Cardiac septum (tissue), 1 donor: Measurements from ENCODE around the gene MAPK14. TPM values are rescaled to one million over a fixed set of nuclear protein-coding genes. Genes with fewer than 3 reads are reported as not detected.
"Not testable (repeated sequence)": the region's sequence is repeated elsewhere in the genome, so short reads cannot be mapped to it uniquely, and the experiment has no call there.

ENCODE experiments used
- DNase-seq: peaks from one replicate; pipeline ENCODE4 v3.0.0-alpha.2; 2020; ENCODE audit warnings: low spot score
- intact Hi-C: fragments of 100-400 bp; cut with DNase I; formaldehyde crosslinking; loops from one replicate; pipeline ENCODE4 v1.14.0; 2022
- long read RNA-seq: library from polyadenylated mRNA; unstranded; transcript quantifications from one replicate; pipeline ENCODE4 v2.0.0, GENCODE V29; 2021
- total RNA-seq: library from RNA; stranded (reverse); fragmentation: NEBNext Ultra II Directional; extraction: Animal tissue kit (Norgen Biotek cat#: 25700); gene quantifications from one replicate; pipeline ENCODE4 v1.2.1, GENCODE V29; 2021
- donor health status: DM: no; HTN: no; CAD: no.

The MAPK14 gene
- total RNA-seq = 25.6 TPM
- long read RNA-seq, full-length matches to known transcripts = 27 of 46 reads
- long read RNA-seq, partial matches to known transcripts = 9 of 46 reads
- long read RNA-seq, other reads (novel, unspliced or antisense) = 10 of 46 reads

DNA sequence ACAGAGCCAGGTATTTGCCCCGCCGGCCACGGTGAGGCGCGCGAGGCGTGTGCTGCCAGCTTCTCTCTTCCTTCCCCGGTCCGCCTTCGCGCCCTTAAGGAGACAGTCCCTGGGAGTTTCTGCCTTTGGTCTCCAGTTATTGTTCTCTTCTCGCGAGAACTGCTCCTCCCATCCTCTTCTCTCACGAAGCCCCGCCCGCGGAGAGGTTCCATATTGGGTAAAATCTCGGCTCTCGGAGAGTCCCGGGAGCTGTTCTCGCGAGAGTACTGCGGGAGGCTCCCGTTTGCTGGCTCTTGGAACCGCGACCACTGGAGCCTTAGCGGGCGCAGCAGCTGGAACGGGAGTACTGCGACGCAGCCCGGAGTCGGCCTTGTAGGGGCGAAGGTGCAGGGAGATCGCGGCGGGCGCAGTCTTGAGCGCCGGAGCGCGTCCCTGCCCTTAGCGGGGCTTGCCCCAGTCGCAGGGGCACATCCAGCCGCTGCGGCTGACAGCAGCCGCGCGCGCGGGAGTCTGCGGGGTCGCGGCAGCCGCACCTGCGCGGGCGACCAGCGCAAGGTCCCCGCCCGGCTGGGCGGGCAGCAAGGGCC is at the start of gene MAPK14:
Gene MAPK14 (plus strand): TSS at position 308 of the 587 bp plus-strand sequence. CDS start 350 bp downstream, outside the sequence.
- intact Hi-C loops = loop anchor here (1.0 to 10.0 kb wide), 3 partner anchors 68 to 327 kb away; partner anchors contain the start of gene BRPF3

DNA sequence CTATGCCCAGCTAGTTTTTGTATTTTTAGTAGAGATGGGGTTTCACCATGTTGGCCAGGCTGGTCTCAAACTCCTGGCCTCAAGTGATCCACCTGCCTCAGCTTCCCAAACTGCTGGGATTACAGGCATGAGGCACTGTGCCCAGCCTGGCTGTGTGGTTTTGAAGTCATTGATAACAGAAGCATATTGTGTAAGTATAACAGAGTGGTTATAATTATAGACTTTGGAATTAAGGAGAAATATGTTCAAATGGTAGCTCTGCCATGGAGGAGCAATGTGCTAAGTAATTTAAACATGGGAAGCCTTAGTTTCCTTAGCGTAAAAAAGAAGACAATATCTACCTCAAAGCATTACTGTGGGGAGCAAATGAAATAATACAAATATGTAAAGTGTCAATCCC is 47.5 kb upstream of the MAPK14 start:
- intact Hi-C loops = not testable (repeated sequence)

More for the DNA sequence above, at the start of gene MAPK14:
- DNase-seq = peak; percentile 99

DNA sequence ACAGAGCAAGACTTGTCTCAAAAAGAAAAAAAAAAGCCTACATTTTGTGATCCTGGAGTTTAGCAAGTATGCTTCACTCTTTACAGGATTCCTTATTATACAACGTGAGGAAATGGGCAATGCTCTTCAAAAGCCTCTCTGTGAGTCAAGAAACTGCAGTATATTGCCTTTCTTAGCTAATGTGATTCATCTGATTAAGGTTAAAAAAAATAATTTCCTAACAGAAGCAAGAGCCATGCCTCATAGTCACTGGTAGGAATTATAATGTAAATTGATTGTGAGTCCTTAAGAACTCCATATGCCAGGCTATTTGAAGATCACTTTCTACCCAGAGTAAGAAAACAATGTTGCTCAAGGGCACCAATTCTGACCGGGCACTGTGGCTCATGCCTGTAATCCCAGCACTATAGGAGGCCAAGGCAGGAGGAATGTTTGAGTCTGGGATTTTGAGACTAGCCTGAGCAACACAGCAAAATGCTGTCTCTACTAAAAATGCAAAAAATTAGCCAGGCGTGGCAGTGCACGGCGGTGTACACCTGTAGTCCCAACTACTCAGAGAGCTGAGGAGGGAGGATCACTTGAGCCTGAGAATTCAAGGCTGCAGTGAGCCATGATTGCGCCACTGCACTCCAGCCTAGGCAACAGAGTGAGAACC is 46.5 kb upstream of the MAPK14 start:
- intact Hi-C loops = no loop called here

More for the DNA sequence above, 47.5 kb upstream of the MAPK14 start:
- DNase-seq = not testable (repeated sequence)

DNA sequence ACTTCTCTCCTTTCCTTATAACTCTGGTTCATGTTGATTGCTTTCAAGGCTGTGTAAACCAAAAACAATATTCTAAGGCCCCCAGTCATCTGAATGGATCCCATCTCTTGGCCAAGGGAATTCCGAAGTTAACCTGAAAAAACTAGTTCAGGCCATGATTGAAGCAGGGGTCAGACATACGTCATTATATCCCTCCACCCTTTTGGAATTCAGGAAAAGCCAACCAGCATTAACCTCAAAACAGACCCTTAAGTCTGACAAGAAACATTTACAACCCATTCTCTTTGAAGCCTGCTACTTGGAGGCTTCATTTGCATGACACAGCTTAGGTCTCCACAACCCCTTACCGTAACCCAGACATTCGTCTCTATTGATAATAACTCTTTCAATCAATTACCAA is 42.9 kb upstream of the MAPK14 start:
- intact Hi-C loops = no loop called here
- DNase-seq = no peak

More for the DNA sequence above, 46.5 kb upstream of the MAPK14 start:
- no peak for DNase-seq

DNA sequence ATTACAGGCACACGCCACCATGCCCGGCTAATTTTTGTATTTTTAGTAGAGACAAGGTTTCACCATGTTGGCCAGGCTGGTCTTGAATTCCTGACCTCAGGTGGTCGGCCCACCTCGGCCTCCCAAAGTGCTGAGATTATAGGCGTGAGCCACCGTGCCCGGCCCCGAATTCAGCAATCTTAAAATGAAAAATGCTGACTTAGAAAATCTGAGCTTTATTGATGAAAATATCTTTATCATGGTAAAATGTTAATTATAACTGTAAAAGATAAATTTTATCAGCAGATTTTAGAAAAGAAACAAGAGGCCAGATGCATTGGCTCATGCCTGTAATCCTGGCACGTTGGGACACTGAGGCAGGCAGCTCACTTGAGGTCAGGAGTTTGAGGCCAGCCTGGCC is 39.6 kb upstream of the MAPK14 start:
- intact Hi-C loops, DNase-seq: not testable (repeated sequence)

DNA sequence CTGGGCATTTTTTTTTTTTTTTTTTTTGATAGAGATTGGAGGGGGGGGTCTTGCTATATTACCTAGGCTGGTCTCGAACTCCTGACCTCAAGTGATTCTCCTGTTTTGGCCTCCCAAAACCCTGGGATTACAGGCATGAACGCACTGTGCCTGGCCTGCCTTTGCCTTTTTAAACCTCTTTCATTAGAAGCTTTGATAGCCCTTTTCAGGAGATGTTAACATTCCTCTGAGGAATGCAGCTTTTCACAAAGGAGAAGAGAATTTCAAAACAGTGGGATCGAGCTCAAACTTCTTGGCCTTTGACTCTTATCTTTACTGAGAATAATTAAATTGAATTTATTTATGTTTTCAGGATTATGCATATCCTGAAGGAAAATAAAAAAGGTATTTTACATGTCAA is 34.5 kb upstream of the MAPK14 start:
- no peak for DNase-seq
- intact Hi-C loops = no loop called here

DNA sequence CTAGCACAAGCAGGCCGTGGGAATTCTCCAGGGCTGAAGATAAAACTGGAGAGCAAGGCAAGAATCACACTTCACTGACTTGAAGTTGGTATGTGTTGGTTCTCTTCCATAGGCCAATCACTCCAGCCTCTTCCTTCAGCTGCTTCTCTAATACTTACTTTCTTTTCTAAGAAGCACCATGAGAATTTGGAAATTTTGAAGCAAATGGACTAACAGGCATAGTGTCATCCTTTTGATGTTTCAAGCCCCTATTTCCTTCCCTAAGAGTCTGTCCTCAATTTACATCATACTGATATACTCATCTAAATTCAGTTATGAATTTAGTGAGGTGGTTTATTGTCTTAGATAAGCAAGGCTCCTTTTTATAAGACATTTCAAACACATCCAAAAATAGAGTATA is 27.2 kb upstream of the MAPK14 start:
- intact Hi-C loops = no loop called here

DNA sequence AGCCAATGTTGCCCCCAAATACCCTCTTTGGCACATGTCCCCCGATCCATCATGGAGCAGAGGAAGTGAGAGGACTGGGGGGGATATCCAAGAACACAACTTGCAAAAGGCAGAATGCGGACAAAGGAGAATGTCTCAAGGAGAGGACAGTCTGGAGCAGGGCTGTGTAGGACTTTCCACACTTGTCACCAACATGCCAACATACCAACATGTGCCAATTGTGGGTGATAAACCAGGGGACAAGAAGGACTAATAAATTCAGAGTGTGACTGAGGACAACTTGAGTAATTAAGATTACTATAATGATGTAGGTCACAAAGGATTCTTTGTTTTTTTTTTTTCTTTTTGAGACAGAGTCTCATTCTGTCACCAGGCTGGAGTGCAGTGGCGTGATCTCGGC is 11.9 kb upstream of the MAPK14 start:
- no peak for DNase-seq
- intact Hi-C loops = no loop called here

More for the DNA sequence above, 27.2 kb upstream of the MAPK14 start:
- no peak for DNase-seq

DNA sequence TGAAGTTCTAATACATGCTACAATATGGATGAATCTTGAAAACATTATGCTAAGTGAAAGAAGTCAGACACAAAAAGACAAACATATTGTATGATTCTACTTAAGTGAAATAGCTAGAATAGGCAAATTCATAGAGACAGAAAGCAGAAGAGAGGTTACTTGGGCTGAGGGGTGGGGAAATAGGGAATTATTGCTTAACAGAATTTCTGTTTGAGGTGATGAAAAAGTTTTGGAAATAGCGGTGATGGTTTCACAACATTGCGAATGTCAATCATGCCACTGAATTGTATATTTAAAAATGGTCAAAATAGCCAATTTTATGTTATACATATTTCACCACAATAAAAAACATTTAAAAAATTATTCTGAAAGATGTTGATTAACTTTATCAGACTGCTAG is 9.3 kb upstream of the MAPK14 start:
- DNase-seq = no peak
- intact Hi-C loops = no loop called here

DNA sequence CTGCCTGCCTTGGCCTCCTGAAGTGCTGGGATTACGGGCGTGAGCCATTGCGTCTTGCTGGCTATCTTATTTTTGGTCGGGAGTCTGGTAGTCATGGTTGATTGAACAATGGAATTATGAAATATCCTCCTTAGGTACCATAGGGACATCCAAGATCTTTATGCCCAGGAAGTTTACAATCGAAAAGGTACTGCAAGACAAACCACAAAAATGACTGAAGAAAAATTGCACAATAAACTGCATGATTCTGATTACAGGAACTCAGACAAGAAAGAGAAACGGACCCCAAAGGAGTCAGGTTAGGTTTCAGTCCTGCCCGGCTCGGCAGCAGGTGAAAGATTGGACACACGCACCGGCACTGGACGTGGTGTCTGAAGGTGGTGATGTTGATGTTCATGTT is 8.4 kb upstream of the MAPK14 start:
- intact Hi-C loops = no loop called here
- no peak for DNase-seq

DNA sequence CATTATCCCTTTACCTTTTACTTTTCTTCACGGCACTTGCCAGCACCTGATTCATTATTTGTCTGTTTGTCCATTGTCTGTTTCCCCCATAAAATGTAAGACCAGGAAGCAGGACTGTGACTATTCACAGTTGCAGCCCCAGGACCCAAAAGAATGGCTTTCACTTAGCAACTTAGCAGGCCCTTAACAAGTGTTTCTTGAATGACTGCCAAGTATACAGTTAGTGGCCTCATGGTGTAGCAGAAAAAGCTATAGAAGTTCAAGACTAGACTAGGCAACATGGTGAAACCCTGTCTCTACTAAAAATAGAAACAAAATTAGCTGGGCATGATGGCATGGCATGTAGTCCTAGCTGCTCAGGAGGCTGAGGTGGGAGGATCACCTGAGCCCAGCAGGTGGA is 7.5 kb upstream of the MAPK14 start:
- DNase-seq = no peak
- intact Hi-C loops = loop anchor here (10.0 kb wide), 1 partner anchor 335 kb away; no protein-coding TSS in a partner anchor

DNA sequence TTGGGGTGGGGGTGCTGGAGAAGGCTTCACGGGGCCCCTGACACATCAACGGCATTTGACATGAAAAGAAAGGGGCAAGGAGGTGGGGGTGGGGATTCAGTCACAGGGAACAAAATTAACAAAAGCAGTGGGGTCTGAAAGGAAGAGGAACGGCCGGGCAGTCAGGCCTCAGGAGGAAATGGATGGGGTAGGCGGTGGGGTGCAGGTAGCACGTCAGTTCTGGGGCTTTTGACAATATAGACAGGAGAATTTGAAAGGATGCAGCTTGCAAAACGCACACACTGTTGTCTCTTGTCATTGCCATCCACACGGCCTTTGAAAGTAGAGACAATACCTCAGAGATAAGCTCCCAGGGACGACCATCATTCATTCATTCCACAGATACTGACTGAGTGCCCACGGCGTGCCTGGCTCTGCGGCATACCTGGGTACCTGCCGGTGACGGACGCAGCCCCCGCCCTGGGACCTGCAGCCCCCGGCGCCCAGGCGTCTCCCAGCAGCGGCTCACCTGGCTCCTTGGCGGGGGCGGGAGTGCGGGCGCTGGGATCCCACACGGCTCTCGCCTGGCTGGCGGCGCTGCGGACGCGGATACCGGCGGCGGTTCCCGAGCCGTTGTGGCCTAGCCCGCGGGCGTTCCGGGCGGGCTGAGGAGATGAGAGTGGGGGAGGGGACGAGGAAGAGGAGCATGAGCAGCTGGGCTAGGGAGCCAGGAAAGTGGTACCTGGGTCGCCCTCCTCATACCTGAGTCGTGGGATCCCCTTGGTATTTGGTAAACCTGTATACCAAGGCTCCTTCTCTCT is 3.4 kb upstream of the MAPK14 start, which contains the start of gene SLC26A8:
Gene SLC26A8 (minus strand): TSS at position 646 of the 800 bp plus-strand sequence. CDS start 4,934 bp downstream, outside the sequence.
- intact Hi-C loops = loop anchor here (10.0 kb wide), 1 partner anchor 331 kb away; no protein-coding TSS in a partner anchor
- no peak for DNase-seq

DNA sequence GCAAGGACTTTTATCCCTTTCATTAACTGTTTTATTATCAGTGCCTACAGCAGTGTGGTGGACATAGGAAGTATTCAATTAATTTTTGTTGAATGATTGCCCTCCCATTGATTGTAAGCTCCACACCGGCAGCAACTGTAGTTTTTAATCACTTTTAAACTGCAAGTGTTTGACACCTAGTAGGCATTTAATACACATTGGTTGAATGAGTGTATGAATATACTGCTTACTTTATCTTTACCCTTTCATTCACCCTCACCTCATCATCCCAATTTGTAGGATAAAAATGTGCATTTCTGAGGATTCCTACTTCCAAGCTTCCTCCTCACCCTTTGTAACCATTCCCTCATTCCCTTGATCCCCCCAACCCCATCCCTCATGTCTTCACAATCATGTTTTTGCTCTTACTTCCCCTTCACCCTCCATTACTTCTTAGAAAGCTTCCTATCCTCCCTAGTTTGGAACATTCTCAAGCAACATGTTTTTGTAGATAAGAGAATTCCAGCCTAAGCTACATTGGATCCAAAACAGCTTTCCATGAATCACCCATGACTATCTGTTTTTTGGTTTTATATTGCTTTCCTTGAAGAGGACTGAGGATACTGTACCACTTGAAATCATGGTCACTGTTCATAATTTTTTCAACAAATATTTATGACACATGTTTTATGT is 2.2 kb upstream of the MAPK14 start:
- no peak for DNase-seq
- intact Hi-C loops = loop anchor here (5.0 to 10.0 kb wide), 2 partner anchors 172 to 329 kb away; partner anchors contain the start of gene BRPF3

DNA sequence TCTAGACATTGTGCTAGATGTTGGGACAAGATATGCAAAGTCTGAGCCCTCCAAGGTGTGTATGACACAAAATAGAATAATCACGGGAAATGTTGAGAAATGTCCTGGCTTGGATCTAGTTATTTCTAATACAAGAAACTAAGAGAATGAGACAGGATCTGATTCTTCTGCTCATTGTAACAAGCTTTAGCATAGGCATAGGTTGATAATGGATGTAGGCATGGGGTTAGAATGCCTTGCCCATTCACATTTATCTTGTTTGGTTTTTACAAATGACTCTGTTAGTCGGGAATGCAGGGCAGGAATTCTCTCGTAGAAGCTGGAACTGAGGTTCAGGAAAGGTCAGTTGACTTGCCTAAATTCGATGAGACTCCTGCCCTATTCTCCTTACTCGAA is 1.7 kb upstream of the MAPK14 start:
- intact Hi-C loops = loop anchor here (5.0 to 10.0 kb wide), 2 partner anchors 171 to 329 kb away; partner anchors contain the start of gene BRPF3
- DNase-seq = no peak

DNA sequence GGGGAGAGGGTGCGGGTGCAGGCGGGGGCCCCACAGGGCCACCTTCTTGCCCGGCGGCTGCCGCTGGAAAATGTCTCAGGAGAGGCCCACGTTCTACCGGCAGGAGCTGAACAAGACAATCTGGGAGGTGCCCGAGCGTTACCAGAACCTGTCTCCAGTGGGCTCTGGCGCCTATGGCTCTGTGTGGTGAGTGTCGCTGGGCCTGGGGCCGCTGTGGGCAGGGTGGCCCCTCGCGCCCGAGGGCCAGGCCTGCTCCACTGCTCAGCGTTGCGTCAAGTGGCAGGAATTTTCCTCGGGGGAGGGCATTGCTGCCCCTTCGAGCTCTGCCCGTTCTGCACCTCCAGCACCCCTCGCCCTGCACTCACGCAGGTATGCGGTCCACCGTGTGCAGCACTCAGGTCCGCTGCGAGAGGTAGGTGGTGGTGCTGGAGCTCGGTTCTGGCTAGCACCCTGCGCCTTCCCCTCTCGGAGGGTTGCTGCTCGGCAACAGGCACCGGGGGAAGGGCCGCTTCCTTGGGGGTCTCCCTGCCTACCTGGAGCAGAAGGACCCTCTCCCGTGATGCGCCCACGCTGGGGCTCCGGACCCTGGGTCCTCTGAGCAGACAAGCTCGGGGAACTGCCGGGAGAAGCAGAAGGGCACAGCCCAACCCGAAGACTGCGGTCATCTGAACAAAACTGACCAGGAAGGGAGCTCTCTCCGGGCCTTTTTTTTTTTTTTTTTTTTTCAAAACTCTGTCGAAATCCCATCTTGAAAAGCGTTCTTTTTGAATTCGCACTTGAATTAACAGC is 674 bp downstream of the MAPK14 start:
- intact Hi-C loops = loop anchor here (5.0 to 10.0 kb wide), 2 partner anchors 169 to 327 kb away; partner anchors contain the start of gene BRPF3
- DNase-seq = peak; percentile 78

DNA sequence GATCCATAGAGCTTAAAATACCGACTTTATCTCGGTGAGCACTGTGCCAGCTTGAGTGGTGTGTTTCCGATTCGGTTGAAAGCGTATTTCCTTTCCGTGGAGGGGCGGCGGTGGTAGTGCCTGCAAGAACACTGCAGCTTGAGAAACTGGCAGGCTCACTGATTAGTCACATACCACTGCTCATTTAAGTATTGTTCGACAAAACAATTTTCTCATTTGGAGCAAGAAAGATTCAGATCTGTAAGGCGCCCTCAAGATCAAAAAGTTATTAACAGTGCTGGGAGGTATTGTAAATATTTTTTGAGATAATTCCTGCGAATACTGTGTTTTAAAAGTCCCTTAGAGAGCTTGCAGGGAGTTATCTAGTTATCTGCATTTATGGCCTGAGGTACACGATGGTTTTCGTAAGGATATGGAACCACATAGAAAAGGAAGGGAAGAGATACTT is 1.3 kb downstream of the MAPK14 start:
- intact Hi-C loops = loop anchor here (5.0 to 10.0 kb wide), 2 partner anchors 168 to 326 kb away; partner anchors contain the start of gene BRPF3

DNA sequence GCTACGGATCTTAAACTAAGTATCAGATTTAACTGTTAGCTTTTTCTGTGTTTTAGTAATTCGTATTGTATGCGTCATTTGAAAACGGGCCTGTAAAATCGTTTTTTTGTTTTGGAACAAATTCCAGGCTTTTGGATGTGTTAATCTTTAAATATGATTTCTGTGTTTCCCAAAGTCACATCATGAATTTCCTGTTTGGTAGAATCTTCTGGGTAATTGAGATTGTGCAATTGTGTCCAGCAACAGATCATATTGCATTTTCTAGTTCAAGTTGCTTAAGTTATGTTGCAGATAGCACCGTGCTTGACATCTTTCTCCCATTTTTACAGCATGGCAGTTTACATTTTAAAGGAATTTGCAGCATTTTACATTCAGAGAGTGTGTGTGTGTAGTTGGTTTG is 1.9 kb downstream of the MAPK14 start:
- DNase-seq = no peak
- intact Hi-C loops = loop anchor here (5.0 to 10.0 kb wide), 2 partner anchors 168 to 325 kb away; partner anchors contain the start of gene BRPF3

More for the DNA sequence above, 1.3 kb downstream of the MAPK14 start:
- DNase-seq = peak; percentile 83

DNA sequence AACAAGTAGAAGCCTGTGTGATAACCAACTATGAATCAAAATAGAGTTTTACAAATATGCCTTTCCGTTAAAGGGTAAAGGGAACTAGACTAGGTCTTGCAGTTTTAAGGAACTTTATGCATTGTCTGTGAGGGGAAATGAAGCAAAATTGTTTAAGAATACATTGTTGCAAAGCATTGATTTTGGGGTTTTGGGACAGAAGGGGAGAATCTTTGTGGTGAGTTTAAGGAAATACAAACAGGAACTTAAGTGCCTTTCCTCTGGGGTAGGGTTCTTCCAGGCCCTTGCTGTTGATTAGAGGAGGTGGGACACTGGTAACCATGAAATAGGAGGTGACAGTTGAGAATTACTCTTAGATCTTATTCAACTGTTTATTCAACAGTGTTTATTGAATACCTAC is 4.7 kb downstream of the MAPK14 start:
- intact Hi-C loops = no loop called here
- no peak for DNase-seq
